HEK293 (cell line): ENCODE data around the gene DST.

Source experiments
- CTCF ChIP-seq: fragments of 450-650 bp; formaldehyde crosslinking; IDR thresholded peaks from 2 replicates; pipeline ENCODE4 v1.5.1; 2016; ENCODE audit warnings: missing biosample characterization, missing genetic modification characterization
- ZFP37 ChIP-seq: fragments of 450-650 bp; formaldehyde crosslinking; IDR thresholded peaks from 2 replicates; pipeline ENCODE4 v1.5.1; 2016; ENCODE audit warnings: missing biosample characterization, missing genetic modification characterization

- TF ChIP-seq CTCF (tag by site-specific recombination), result no peak
- TF ChIP-seq ZFP37, result no peak
Measured at GRCh38 chr6:56601390-56601789, 41.3 kb downstream of the DST start.
